HT-29 (cell line): ENCODE data around the gene ZFR. TPM values are rescaled to one million over a fixed set of nuclear protein-coding genes. Genes with fewer than 3 reads are reported as not detected.

ENCODE experiments used
- DNase-seq: peaks from one replicate; pipeline ENCODE4 v3.0.0-alpha.2; 2015; ENCODE audit warnings: low spot score
- total RNA-seq: library from RNA; depleted of rRNA; stranded (reverse); fragments of >200 nt; shearing (Covaris generic); gene quantifications from 2 replicates; pipeline ENCODE4 v1.2.3, GENCODE V29; 2014

The ZFR gene
- total RNA-seq, 1 experiment from 2014 or later, result 74.6 TPM

DNA sequence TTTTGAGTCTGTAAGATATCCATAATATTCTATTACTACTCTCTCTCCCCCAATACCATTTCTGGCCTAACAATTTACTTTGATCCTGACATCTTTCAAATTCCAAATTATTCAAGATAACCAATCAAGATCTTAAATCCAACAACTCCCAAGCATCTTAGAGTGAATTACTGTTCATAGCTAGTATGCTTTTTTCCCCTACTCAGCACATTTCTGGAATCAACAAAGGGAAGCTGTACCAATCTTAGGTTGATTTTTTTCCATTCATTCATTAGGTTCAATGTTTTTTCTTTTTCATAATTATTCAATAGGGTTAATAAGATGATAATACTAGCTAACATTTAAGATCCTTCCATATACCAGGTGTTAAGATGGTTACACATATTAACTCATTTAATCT lies 81.5 kb downstream of the ZFR start:
- DNase-seq, result no peak

DNA sequence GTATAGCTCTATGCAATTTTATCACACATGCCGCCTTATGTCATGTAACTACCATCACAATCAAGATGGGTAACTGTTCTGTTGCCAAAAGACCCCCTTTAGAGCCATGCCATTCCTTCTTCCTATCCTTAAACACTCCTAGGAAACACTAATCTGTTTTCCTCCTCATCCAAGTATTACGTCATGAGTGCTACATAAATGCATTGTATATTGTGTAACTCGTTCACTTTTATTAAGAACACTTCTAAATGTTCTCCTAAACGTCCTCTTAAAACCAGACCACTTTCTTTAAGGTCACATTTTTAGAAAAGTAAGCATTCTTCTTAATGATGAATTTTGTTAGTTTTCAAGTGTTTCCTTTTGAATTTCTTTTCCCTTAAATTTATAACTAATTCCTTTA lies 82.0 kb downstream of the ZFR start:
- no peak for DNase-seq

- no peak for DNase-seq
Measured at GRCh38 chr5:32360906-32361305, 83.6 kb downstream of the ZFR start.

DNA sequence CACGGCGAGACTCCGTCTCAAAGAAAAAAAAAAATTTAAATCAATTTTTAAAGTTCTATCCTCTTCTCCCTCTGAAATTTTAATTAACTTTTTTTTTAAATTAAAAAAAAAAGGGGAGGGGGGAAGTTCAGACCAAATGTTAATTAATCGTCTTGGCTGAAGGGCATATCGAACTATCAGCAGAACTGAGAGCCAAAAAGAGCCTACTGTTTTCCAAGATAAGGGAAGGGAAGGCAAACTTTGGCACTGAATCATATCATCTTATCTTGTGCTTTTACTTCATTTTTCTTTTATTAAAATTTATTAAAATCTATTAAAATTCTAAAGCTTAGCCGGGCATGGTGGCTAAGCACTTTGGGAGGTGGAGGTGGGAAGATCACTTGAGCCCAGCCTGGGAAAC lies 85.9 kb downstream of the ZFR start:
- DNase-seq, result no peak

- no peak for DNase-seq
Measured at GRCh38 chr5:32357658-32358057, 86.9 kb downstream of the ZFR start.

GRCh38 chr5:32355686-32356085 lies 88.9 kb downstream of the ZFR start:
- DNase-seq, result no peak

DNA sequence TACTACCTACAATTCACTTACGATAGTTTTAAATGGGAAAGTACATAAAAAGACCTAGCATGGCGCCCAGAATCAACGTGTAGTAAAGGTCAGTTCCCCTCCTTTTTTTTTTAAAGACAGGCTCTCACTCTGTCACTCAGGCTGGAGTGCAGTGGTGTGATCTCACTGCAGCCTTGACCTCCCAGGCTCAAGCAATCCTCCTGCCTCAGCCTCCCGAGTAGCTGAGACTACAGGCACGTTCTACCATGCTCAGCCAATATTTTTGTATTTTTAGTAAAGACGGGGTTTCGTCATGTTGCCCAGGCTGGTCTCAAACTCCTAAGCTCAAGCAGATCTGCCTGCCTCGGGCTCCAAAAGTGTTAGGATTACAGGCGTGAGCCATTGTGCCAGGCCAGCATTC lies 91.1 kb downstream of the ZFR start:
- no peak for DNase-seq

DNA sequence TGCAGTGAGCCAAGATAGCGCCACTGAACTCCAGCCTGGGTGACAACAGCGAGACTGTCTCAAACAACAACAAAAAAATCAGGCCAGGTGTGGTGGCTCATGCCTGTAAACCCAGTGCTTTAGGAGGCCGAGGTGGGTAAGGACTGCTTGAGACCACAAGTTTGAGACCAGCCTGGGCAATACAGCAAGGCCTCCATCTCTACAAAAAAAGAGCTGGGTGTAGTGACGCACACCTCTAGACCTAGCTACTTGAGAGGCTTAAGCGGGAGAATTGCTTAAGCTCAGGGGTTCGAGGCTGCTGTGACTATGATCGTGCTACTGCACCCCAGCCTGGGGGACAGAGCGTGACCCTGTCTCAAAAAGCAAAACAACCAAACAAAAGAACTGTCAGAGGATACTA lies 91.9 kb downstream of the ZFR start:
- DNase-seq, result no peak

DNA sequence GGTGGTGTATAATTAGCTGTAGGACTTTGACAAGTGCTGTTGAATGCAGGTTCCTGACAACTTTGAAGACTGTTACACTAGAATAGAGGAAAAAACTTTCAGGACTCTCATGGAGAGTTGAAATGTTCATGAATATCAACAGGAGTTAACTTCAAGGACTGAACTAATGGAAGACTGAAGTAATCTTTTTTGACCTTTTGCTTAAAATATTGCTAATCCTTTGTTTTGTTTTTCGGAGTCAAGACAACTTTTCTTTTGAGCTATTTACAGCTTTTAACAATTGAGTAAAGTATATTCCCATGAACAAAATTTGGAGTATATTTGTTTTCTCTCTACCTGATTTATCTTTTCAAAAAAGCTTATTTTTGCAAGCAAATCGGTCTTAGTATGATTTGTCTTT lies 97.7 kb downstream of the ZFR start:
- DNase-seq, result no peak

- no peak for DNase-seq
Measured at GRCh38 chr5:32343058-32343672, 101.4 kb downstream of the ZFR start.

GRCh38 chr5:32342656-32343055 lies 101.9 kb downstream of the ZFR start:
- no peak for DNase-seq

- DNase-seq, result no peak
Measured at GRCh38 chr5:32339878-32340277, 104.7 kb downstream of the ZFR start.

- DNase-seq, result no peak
Measured at GRCh38 chr5:32339198-32339597, 105.3 kb downstream of the ZFR start.

- no peak for DNase-seq
Measured at GRCh38 chr5:32332966-32333365, 111.6 kb downstream of the ZFR start.

GRCh38 chr5:32332361-32332760 lies 112.2 kb downstream of the ZFR start:
- DNase-seq, result no peak

DNA sequence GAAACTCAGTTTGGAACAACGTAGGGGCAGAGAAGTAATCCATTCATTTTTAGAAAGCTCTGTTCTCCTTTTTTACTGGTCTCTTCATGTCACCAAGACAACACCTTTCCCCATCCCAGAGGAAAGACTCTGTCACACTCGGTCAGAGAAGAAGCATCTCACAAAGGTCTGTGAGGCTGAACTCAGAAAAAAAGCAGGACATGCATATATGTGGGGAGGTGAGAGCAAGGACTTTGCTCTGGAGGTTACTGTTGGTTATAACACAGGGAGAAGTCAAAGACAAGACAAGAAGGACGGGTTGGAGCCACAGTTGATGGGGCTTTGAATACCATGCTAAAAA lies 112.6 kb downstream of the ZFR start:
- no peak for DNase-seq

DNA sequence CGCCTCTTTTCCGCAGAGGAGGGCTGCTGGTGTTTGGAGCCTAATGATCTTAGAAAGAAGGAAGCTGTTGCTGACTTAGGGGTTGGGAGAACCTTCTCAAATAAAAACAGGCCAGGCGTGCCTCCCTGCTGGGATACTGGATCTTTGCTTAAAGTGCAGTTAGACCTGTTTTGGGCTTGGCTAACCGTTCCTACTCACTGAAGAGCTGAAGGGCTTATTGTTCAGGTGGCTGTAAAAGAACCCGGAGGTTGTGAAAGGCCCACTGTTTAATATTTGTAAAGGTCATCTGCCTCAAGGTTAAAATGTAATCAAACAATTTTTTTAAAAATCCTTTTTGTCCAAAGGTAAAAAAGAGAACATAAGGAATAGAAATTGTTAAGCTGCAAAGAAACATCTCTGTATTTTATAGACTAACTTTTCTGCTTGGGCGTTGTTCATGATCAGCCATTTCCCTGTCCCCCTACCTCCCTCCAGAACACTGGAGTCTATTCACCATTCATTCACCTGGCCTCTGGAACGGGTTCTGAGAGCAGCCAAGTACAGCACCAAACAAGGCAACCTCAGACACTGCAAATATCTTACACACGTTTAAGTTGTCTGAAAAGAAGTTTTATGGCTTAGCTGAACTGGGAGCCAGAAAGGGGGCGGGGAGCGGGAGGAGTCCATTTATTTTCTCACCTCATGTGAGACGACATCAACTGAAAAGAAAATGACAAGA lies 113.2 kb downstream of the ZFR start:
- DNase-seq, result peak; percentile 19

GRCh38 chr5:32330126-32330971 lies 114.2 kb downstream of the ZFR start:
- DNase-seq, result no peak

DNA sequence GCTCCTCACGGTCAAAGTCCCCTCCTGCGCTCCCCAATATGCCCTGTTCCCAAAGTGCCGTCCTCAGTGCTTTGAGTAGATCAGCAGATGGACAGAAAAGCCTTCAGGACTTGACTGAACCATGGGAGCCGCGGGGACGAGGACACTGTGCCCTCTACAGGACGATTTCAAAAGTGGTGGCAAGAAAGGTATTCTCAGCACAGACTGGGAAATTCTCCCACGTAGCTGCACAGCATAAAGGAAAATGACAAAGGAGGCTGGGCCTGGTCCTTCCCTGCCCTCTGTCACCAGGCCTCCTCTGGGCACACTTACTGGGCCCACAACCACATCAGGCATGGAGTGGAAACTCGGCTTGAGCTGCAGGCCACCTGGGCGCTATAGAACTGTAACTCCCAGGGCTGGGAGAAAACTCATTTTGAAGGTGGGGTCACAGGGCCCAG lies 115.1 kb downstream of the ZFR start:
- DNase-seq, result peak; percentile 85

GRCh38 chr5:32326216-32326772 lies 118.2 kb downstream of the ZFR start:
- no peak for DNase-seq

DNA sequence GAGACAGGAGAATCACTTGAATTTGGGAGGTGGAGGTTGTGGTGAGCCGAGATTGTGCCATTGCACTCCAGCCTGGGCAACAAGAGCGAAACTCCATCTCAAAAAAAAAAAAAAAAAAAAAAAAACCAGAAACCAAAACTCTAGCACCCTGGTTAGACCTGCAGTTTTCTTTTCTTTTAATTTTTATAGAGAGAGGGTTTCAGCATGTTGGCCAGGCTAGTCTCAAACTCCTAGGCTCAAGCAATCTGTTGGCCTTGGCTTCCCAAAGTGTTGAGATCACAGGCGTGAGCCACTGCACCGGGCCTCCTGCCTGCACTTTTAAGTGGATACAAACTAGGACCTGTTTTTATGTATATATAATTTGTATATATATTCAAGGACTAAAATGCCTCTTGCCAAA lies 118.9 kb downstream of the ZFR start:
- no peak for DNase-seq

GRCh38 chr5:32325062-32325461 lies 119.5 kb downstream of the ZFR start:
- no peak for DNase-seq
